ENCODE data around the gene ITPR2. TPM values are rescaled to one million over a fixed set of nuclear protein-coding genes. Genes with fewer than 3 reads are reported as not detected.

The ITPR2 gene
- total RNA-seq, 4 donors from 2014 or later = 32.6 to 87.5 (median 51.9) TPM

DNA sequence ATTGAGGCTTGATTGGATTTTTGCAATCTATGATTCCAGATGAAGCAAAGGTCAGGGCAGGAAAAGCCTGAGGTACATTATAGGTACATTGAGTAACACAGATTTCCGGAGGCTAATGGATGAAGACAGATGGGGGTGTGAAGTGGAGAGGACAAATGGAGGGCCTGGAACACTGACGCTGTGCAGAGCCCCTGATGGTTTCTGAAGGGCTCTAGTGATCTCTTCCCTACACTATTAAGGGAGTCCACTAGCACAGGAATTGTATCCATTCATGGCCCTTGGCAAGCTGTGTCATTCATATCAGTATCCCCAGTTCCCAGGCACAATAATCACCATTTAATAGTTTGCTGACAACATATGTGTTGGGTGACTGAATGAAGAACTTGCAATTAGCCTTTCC is 284.8 kb downstream of the ITPR2 start:
- H3K36me3 ChIP-seq = no peaks in the 10 kb centered on the region
- DNase-seq = no peak
- no peaks in the 10 kb centered on the region for H3K27me3 ChIP-seq
- H3K4me1 ChIP-seq = no peaks in the 10 kb centered on the region
- H3K4me3 ChIP-seq = no peak overlapping the region
- TF ChIP-seq, protein P1, sequence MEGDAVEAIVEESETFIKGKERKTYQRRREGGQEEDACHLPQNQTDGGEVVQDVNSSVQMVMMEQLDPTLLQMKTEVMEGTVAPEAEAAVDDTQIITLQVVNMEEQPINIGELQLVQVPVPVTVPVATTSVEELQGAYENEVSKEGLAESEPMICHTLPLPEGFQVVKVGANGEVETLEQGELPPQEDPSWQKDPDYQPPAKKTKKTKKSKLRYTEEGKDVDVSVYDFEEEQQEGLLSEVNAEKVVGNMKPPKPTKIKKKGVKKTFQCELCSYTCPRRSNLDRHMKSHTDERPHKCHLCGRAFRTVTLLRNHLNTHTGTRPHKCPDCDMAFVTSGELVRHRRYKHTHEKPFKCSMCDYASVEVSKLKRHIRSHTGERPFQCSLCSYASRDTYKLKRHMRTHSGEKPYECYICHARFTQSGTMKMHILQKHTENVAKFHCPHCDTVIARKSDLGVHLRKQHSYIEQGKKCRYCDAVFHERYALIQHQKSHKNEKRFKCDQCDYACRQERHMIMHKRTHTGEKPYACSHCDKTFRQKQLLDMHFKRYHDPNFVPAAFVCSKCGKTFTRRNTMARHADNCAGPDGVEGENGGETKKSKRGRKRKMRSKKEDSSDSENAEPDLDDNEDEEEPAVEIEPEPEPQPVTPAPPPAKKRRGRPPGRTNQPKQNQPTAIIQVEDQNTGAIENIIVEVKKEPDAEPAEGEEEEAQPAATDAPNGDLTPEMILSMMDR (IDR thresholded peaks at IDR 0.05) = no peak
- no peak for TF ChIP-seq POLR2A (IDR thresholded peaks at IDR 0.05)
- no peak overlapping the region for H3K27ac ChIP-seq
- no peaks in the 10 kb centered on the region for H3K9me3 ChIP-seq

DNA sequence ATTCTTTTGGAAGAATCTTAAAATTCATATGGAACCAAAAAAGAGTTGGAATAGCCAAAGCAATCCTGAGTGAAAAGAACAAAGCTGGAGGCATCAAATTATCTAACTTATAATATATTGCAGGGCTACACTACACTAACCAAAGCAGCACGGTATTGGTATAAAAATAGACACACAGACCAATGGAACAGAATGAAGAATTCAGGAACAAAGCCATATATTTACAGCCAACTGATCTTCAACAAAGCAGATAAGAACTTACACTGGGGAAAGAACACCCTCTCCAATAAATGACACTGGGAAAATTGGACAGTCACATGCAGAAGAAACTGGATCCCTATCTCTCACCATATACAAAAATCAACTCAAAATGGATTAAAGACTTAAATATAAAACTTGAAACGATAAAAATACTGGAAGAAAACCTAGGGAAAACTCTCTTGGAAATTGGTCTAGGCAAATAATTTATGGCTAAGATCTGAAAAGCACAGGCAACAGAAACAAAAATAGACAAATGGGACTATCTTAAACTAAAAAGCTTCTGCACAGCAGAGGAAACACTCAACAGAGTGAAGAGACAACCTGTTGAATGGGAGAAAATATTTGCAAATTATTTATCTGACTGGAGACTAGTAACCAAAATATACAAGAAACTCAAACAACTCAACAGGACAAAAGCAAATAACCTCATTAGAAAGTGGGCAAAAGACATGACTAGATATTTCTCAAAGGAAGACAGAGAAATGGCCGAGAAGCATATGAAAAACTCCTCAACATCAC is 286.3 kb downstream of the ITPR2 start:
- no peak overlapping the region for H3K27ac ChIP-seq
- H3K9me3 ChIP-seq = no peaks in the 10 kb centered on the region
- no peak for DNase-seq
- no peaks in the 10 kb centered on the region for H3K27me3 ChIP-seq
- TF ChIP-seq POLR2A (IDR thresholded peaks at IDR 0.05) = no peak
- TF ChIP-seq, protein P1 (IDR thresholded peaks at IDR 0.05) = no peak
- H3K36me3 ChIP-seq = no peaks in the 10 kb centered on the region
- H3K4me1 ChIP-seq = no peaks in the 10 kb centered on the region
- H3K4me3 ChIP-seq = no peak overlapping the region

DNA sequence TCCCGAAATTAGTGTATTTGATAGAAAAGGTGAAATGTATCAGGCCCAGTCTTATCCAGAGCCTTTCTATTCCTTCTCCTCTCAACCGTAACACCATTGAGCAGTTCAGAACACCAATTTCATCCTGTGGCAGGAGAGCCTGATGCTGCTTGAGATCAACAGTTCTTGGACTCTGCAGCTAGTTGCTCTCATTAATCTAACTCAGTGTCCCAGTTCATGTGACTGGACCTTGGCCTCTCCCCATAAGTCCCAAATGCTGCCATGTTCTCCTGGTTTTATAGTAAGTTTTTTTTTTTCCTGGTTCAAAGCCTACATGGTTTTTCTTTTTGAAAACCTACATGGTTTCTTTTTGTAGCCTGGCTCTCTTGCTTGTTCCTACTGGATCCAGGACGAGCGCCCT is 293.9 kb downstream of the ITPR2 start:
- Histone ChIP-seq H3K4me1 (no peaks in the 10 kb centered on the region), H3K36me3 (no peaks in the 10 kb centered on the region), H3K27me3 (no peaks in the 10 kb centered on the region), H3K27ac (no peak overlapping the region), H3K4me3 (no peak overlapping the region), H3K9me3 (no peaks in the 10 kb centered on the region)
- TF ChIP-seq, protein P1 (IDR thresholded peaks at IDR 0.05) = no peak
- no peak for TF ChIP-seq POLR2A (IDR thresholded peaks at IDR 0.05)
- no peak for DNase-seq

DNA sequence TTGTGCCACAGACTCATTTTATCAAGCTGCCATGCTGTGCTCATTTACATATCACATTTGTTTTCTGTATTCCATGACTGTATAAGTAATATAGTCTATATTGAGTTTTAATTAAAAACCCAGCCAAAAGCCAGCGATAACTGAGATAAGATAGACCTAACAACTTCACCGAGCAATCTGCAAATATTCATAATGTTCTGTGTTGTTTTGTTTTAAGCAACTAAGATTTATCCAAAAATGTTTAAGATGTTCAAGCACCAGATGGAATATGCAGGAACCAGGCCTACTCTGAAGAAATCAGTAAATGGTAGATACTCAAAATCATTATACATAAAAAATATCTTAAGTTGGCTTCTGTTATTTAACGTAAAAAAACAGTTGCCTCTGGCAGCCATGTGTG is 295.3 kb downstream of the ITPR2 start:
- no peaks in the 10 kb centered on the region for H3K27me3 ChIP-seq
- no peak overlapping the region for H3K4me3 ChIP-seq
- no peak for DNase-seq
- no peaks in the 10 kb centered on the region for H3K9me3 ChIP-seq
- no peak overlapping the region for H3K27ac ChIP-seq
- TF ChIP-seq, protein P1 (IDR thresholded peaks at IDR 0.05) = no peak
- no peak for TF ChIP-seq POLR2A (IDR thresholded peaks at IDR 0.05)
- H3K36me3 ChIP-seq = no peaks in the 10 kb centered on the region
- no peaks in the 10 kb centered on the region for H3K4me1 ChIP-seq

DNA sequence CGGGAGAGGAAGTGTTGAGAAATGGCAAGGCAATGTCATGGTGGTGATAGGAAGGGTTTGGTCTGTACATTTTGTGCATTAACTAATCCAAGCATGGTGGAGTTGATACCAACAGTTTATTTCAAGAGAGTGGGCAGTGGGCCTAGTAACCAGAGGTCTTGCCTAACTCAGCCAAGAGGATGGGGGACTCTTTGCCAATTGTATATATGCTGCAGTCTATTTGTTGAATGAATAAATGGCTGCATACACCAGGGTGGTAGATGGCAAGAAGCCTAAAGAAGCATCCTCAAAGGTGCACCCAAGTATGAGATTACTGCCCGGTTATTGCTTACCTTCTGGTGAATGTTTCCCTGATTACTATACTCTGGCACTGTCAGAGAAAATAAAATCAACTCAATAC is 295.9 kb downstream of the ITPR2 start:
- H3K36me3 ChIP-seq = no peaks in the 10 kb centered on the region
- no peak overlapping the region for H3K4me3 ChIP-seq
- H3K9me3 ChIP-seq = no peaks in the 10 kb centered on the region
- DNase-seq = no peak
- TF ChIP-seq POLR2A (IDR thresholded peaks at IDR 0.05) = no peak
- TF ChIP-seq, protein P1 (IDR thresholded peaks at IDR 0.05) = no peak
- no peak overlapping the region for H3K27ac ChIP-seq
- H3K4me1 ChIP-seq = no peaks in the 10 kb centered on the region
- H3K27me3 ChIP-seq = no peaks in the 10 kb centered on the region

Data from Peyer's patch (tissue), 4 donors.